ENCODE results near the gene ELF4. TPM values are rescaled to one million over a fixed set of nuclear protein-coding genes. Genes with fewer than 3 reads are reported as not detected.

ELF4 gene
- total and polyA plus RNA-seq, 9 of the 15 experiments (the other 6 are each of a cell fraction or from before 2014, with no cell fraction given), result 5.9 to 55.8 (median 25.2) TPM

DNA sequence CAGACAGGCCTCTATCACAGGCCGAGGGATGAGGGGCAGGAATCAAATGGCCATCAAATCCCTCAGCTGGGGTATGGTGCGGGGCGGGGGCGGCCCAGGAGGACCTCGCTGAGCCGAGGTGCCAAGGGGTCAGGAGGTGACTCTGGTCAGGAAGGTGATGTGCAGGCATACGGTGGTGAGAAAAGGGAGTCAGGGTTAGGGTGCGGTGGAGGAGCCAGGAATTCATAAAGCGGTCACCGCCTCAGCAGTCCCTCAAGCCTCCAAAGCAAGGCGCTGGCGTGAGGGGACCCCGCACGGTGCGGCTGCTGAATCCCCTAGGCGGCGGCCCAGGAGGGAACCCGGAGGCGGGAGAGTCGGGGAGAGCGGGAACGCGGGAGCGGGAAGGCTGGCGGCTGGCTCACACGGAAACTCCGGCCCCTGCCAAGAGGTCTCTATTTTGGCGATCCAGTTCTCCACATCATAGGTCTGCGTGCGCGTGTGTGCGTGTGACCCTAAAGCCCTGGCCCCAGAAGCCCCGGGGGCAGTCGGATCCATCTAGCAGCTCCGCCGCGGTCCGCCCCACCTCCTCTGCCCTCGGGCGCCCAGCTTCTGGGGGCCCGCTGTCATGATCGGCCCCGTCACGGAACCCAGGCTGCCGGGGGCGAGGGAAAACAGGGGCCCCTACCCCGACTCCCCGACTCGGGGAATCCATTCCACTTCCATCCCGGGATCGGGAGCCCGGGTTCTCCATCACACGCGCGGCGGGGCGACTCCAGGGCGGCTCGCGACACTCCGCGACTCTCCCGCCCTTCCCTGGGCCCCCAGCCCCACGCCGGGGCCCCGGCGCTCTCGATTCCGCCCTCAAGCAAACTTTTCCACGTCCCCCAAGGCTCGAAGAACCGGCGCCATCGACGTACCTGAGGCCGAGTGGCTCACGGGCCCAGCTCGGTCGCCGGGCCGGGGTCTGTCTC lies 593 bp downstream of the ELF4 start (continued):
- TF ChIP-seq JUND (IDR thresholded peaks at IDR 0.05; ENCODE audit: borderline replicate concordance, low read depth, low read length) (no peak), JUND (tag; IDR thresholded peaks at IDR 0.05; ENCODE audit: borderline replicate concordance, low read depth, low read length) (no peak), CHD1 (IDR thresholded peaks at IDR 0.05; ENCODE audit: low read length) (peak; percentile 9), HNRNPK (IDR thresholded peaks at IDR 0.05; ENCODE audit: low read depth, low read length, poor library complexity, severe bottlenecking) (no peak), SREBF2 (CRISPR knock-in tag; IDR thresholded peaks at IDR 0.05) (no peak), POLR2G (IDR thresholded peaks at IDR 0.05; ENCODE audit: low read depth, low read length) (peak; percentile 74), PHF21A (IDR thresholded peaks at IDR 0.05; ENCODE audit: borderline replicate concordance, low read depth) (no peak), MCM5 (IDR thresholded peaks at IDR 0.05; ENCODE audit: low read depth) (no peak), CHCHD3 (CRISPR knock-in tag; IDR thresholded peaks at IDR 0.05) (no peak), STAT5B (CRISPR knock-in tag; IDR thresholded peaks at IDR 0.05) (no peak), CHD4 (IDR thresholded peaks at IDR 0.05; ENCODE audit: insufficient read depth, insufficient replicate concordance, low read depth, low read length, poor library complexity, severe bottlenecking) (no peak), DPF2 (IDR thresholded peaks at IDR 0.05) (no peak), HDAC8 (tag; IDR thresholded peaks at IDR 0.05) (no peak), GATAD2B (IDR thresholded peaks at IDR 0.05; ENCODE audit: borderline replicate concordance) (no peak), DMBX1 (CRISPR knock-in tag; IDR thresholded peaks at IDR 0.05; ENCODE audit: borderline replicate concordance) (no peak), TCFL5 (CRISPR knock-in tag; conservative IDR thresholded peaks at IDR 0.05) (no peak), SMC3 (conservative IDR thresholded peaks at IDR 0.05; ENCODE audit: insufficient read depth, low read depth, low read length) (no peak)
- TF ChIP-seq, protein P1, sequence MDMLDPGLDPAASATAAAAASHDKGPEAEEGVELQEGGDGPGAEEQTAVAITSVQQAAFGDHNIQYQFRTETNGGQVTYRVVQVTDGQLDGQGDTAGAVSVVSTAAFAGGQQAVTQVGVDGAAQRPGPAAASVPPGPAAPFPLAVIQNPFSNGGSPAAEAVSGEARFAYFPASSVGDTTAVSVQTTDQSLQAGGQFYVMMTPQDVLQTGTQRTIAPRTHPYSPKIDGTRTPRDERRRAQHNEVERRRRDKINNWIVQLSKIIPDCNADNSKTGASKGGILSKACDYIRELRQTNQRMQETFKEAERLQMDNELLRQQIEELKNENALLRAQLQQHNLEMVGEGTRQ (CRISPR knock-in tag; IDR thresholded peaks at IDR 0.05), result no peak
- TF ChIP-seq, protein P2, sequence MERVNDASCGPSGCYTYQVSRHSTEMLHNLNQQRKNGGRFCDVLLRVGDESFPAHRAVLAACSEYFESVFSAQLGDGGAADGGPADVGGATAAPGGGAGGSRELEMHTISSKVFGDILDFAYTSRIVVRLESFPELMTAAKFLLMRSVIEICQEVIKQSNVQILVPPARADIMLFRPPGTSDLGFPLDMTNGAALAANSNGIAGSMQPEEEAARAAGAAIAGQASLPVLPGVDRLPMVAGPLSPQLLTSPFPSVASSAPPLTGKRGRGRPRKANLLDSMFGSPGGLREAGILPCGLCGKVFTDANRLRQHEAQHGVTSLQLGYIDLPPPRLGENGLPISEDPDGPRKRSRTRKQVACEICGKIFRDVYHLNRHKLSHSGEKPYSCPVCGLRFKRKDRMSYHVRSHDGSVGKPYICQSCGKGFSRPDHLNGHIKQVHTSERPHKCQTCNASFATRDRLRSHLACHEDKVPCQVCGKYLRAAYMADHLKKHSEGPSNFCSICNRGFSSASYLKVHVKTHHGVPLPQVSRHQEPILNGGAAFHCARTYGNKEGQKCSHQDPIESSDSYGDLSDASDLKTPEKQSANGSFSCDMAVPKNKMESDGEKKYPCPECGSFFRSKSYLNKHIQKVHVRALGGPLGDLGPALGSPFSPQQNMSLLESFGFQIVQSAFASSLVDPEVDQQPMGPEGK (CRISPR knock-in tag; IDR thresholded peaks at IDR 0.05; ENCODE audit: borderline replicate concordance), result no peak
- TF ChIP-seq, protein P3, sequence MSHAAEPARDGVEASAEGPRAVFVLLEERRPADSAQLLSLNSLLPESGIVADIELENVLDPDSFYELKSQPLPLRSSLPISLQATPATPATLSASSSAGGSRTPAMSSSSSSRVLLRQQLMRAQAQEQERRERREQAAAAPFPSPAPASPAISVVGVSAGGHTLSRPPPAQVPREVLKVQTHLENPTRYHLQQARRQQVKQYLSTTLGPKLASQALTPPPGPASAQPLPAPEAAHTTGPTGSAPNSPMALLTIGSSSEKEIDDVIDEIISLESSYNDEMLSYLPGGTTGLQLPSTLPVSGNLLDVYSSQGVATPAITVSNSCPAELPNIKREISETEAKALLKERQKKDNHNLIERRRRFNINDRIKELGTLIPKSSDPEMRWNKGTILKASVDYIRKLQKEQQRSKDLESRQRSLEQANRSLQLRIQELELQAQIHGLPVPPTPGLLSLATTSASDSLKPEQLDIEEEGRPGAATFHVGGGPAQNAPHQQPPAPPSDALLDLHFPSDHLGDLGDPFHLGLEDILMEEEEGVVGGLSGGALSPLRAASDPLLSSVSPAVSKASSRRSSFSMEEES (CRISPR knock-in tag; IDR thresholded peaks at IDR 0.05), result no peak
- TF ChIP-seq, protein P4, sequence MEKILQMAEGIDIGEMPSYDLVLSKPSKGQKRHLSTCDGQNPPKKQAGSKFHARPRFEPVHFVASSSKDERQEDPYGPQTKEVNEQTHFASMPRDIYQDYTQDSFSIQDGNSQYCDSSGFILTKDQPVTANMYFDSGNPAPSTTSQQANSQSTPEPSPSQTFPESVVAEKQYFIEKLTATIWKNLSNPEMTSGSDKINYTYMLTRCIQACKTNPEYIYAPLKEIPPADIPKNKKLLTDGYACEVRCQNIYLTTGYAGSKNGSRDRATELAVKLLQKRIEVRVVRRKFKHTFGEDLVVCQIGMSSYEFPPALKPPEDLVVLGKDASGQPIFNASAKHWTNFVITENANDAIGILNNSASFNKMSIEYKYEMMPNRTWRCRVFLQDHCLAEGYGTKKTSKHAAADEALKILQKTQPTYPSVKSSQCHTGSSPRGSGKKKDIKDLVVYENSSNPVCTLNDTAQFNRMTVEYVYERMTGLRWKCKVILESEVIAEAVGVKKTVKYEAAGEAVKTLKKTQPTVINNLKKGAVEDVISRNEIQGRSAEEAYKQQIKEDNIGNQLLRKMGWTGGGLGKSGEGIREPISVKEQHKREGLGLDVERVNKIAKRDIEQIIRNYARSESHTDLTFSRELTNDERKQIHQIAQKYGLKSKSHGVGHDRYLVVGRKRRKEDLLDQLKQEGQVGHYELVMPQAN (IDR thresholded peaks at IDR 0.05; ENCODE audit: borderline replicate concordance), result no peak

All from K562 (cell line).